Smooth muscle cell (in vitro differentiated cells): Measurements from ENCODE around the gene PTPRD. TPM values are rescaled to one million over a fixed set of nuclear protein-coding genes. Genes with fewer than 3 reads are reported as not detected.
A peak's percentile ranks its signal among the peaks of the same experiment; 100 is the strongest.

ENCODE experiments used
- DNase-seq: peaks from one replicate; lab custom pipeline; 2025; ENCODE audit not compliant: unreplicated experiment; lab: John Stamatoyannopoulos, UW
- H2AFZ ChIP-seq: fragments of 200-600 bp; sonication (generic); 2 replicates; pipeline ENCODE4 v1.6.0; 2016; ENCODE audit warnings: antibody characterized with exemption, low read depth, mild to moderate bottlenecking
- H3F3A ChIP-seq: fragments of 200-600 bp; sonication (generic); 2 replicates; pipeline ENCODE4 v1.6.0; 2017; ENCODE audit warnings: antibody characterized with exemption, low read depth
- H3K27ac ChIP-seq: fragments of 200-600 bp; sonication (generic); 2 replicates; pipeline ENCODE4 v1.5.1; 2016; ENCODE audit warnings: low read depth, mild to moderate bottlenecking
- H3K27me3 ChIP-seq: fragments of 200-600 bp; sonication (generic); 2 replicates; pipeline ENCODE4 v1.6.1; 2016; ENCODE audit warnings: low read depth, mild to moderate bottlenecking
- H3K36me3 ChIP-seq: fragments of 200-600 bp; sonication (generic); 2 replicates; pipeline ENCODE4 v1.5.1; 2016; ENCODE audit warnings: low read depth
- H3K4me1 ChIP-seq: fragments of 200-600 bp; sonication (generic); 2 replicates; pipeline ENCODE4 v1.5.1; 2016; ENCODE audit warnings: low read depth
- H3K4me2 ChIP-seq: fragments of 200-600 bp; sonication (generic); 2 replicates; pipeline ENCODE4 v1.6.0; 2016; ENCODE audit warnings: mild to moderate bottlenecking
- H3K4me3 ChIP-seq: fragments of 200-600 bp; sonication (generic); 2 replicates; pipeline ENCODE4 v1.5.1; 2016; ENCODE audit warnings: mild to moderate bottlenecking
- H3K79me2 ChIP-seq: fragments of 200-600 bp; sonication (generic); 2 replicates; pipeline ENCODE4 v1.6.0; 2016; ENCODE audit warnings: low read depth, mild to moderate bottlenecking
- H3K9ac ChIP-seq: fragments of 200-600 bp; sonication (generic); 2 replicates; pipeline ENCODE4 v1.6.0; 2016; ENCODE audit warnings: low read depth
- H3K9me3 ChIP-seq: fragments of 200-600 bp; sonication (generic); replicated peaks from 2 replicates; pipeline ENCODE4 v1.5.1; 2016; ENCODE audit warnings: low read depth
- H4K20me1 ChIP-seq: fragments of 200-600 bp; sonication (generic); 2 replicates; pipeline ENCODE4 v1.6.0; 2016; ENCODE audit warnings: low read depth
- CTCF ChIP-seq: fragments of 200-600 bp; sonication (generic); IDR thresholded peaks from 2 replicates; pipeline ENCODE4 v1.5.1; 2017; ENCODE audit warnings: borderline replicate concordance, mild to moderate bottlenecking, antibody characterized with exemption; ENCODE audit not compliant: insufficient read depth, poor library complexity, severe bottlenecking
- WGBS: methylation state at CpG from one replicate; pipeline ENCODE4 v1.1.7; 2016; ENCODE audit warnings: low lambda C conversion rate; 5-methylcytosine and 5-hydroxymethylcytosine counted together
- polyA plus RNA-seq: library from polyadenylated mRNA; unstranded; fragments of >200 nt; fragmentation: Nextera tagmentation; extraction: Ambion mirVana; gene quantifications from 2 replicates; pipeline ENCODE4 v1.2.1, GENCODE V29; 2016
- total RNA-seq: library from RNA; depleted of rRNA; stranded (reverse); fragments of >200 nt; gene quantifications from 2 replicates; pipeline ENCODE4 v1.2.3, GENCODE V29; 2014

Gene PTPRD
- total and polyA plus RNA-seq, 2 experiments from 2014 or later, result 6.5 to 61.0 TPM

GRCh38 chr9:8806150-8806549 is 1806.7 kb downstream of the PTPRD start:
- no peaks in the 10 kb centered on the region for H3K4me1 ChIP-seq
- no peak overlapping the region for H2AFZ ChIP-seq
- DNase-seq, result no peak
- no peak for TF ChIP-seq CTCF
- no peaks in the 10 kb centered on the region for H3K27me3 ChIP-seq
- no peak overlapping the region for H3K9ac ChIP-seq
- no peaks in the 10 kb centered on the region for H3K36me3 ChIP-seq
- WGBS, result 100% methylated on average over 2 of the region's 2 CpGs
- H4K20me1 ChIP-seq, result no peaks in the 10 kb centered on the region
- no peak overlapping the region for H3K4me3 ChIP-seq
- no peaks in the 10 kb centered on the region for H3K9me3 ChIP-seq
- H3K79me2 ChIP-seq, result peaks cover 29% of the 10 kb centered on the region
- no peak overlapping the region for H3K4me2 ChIP-seq
- H3F3A ChIP-seq, result no peaks in the 10 kb centered on the region
- H3K27ac ChIP-seq, result no peak overlapping the region

- WGBS, result 94% methylated on average over 3 of the region's 3 CpGs
- Histone ChIP-seq H4K20me1 (no peaks in the 10 kb centered on the region), H3K79me2 (peaks cover 29% of the 10 kb centered on the region), H3K4me3 (no peak overlapping the region), H3K9ac (no peak overlapping the region), H2AFZ (no peak overlapping the region), H3K4me1 (peaks cover 11% of the 10 kb centered on the region), H3F3A (peaks cover 5% of the 10 kb centered on the region), H3K4me2 (no peak overlapping the region), H3K9me3 (no peaks in the 10 kb centered on the region), H3K36me3 (no peaks in the 10 kb centered on the region), H3K27me3 (no peaks in the 10 kb centered on the region), H3K27ac (no peak overlapping the region)
- DNase-seq, result no peak
- TF ChIP-seq CTCF, result no peak
These were observed 1808.2 kb downstream of the PTPRD start for GRCh38 chr9:8804613-8805012.

GRCh38 chr9:8802242-8802641 is 1810.6 kb downstream of the PTPRD start:
- Histone ChIP-seq H3K79me2 (peaks cover 23% of the 10 kb centered on the region), H4K20me1 (no peaks in the 10 kb centered on the region), H3K36me3 (no peaks in the 10 kb centered on the region), H3K4me1 (peaks cover 19% of the 10 kb centered on the region), H3F3A (peaks cover 5% of the 10 kb centered on the region), H3K4me3 (no peak overlapping the region), H3K4me2 (no peak overlapping the region), H3K27ac (no peak overlapping the region), H3K9ac (no peak overlapping the region), H3K27me3 (no peaks in the 10 kb centered on the region), H2AFZ (no peak overlapping the region), H3K9me3 (no peaks in the 10 kb centered on the region)
- no peak for TF ChIP-seq CTCF
- DNase-seq, result no peak
- 83% methylated on average over 4 of the region's 4 CpGs for WGBS

GRCh38 chr9:8800196-8800595 is 1812.6 kb downstream of the PTPRD start:
- H3K27me3 ChIP-seq, result no peaks in the 10 kb centered on the region
- no peaks in the 10 kb centered on the region for H3K9me3 ChIP-seq
- no peak for TF ChIP-seq CTCF
- H3K4me1 ChIP-seq, result peaks cover 19% of the 10 kb centered on the region
- no peaks in the 10 kb centered on the region for H4K20me1 ChIP-seq
- 31% methylated on average over 3 of the region's 3 CpGs for WGBS
- peak overlapping the region; percentile 72 for H3K27ac ChIP-seq
- peak overlapping the region; percentile 38 for H3K9ac ChIP-seq
- H3K4me3 ChIP-seq, result no peak overlapping the region
- peaks cover 5% of the 10 kb centered on the region for H3F3A ChIP-seq
- H2AFZ ChIP-seq, result peak overlapping the region; percentile 62
- H3K4me2 ChIP-seq, result peak overlapping the region; percentile 31
- no peaks in the 10 kb centered on the region for H3K36me3 ChIP-seq
- peaks cover 25% of the 10 kb centered on the region for H3K79me2 ChIP-seq
- no peak for DNase-seq
